Heart right ventricle (tissue), 16 donors: Measurements from ENCODE around the gene SOX15. TPM values are rescaled to one million over a fixed set of nuclear protein-coding genes. Genes with fewer than 3 reads are reported as not detected.

Source experiments
- ATAC-seq, 8 donors: fragments of 200-7000 bp; cut with Tn5 transposase; one replicate each; pipeline ENCODE4 v1.9.1; 2020; ENCODE audit warnings: mild to moderate bottlenecking in 8 of 8, moderate library complexity in 8 of 8, moderate number of reproducible peaks in 1 of 8
- DNase-seq, 2 donors: peaks; one replicate each; pipeline ENCODE4 v3.0.0-alpha.2; 2020
- H3K27ac ChIP-seq, 10 donors: fragments of 200-600 bp; sonication (generic) in 2 of 10; one replicate each; pipeline versions ENCODE4 v1.5.0 to v1.8.0; 2020 to 2022; ENCODE audit warnings: mild to moderate bottlenecking in 3 of 10
- H3K27me3 ChIP-seq, 7 donors: fragments of 200-600 bp; one replicate each; pipeline ENCODE4 v1.8.0; 2021 to 2022; ENCODE audit warnings: mild to moderate bottlenecking in 2 of 7
- H3K36me3 ChIP-seq, 9 donors: fragments of 200-600 bp; sonication (generic) in 1 of 9; one replicate each; pipeline versions ENCODE4 v1.5.0 to v1.8.0; 2020 to 2022; ENCODE audit warnings: mild to moderate bottlenecking in 2 of 9
- H3K4me1 ChIP-seq, 9 donors: fragments of 200-600 bp; sonication (generic) in 1 of 9; one replicate each; pipeline versions ENCODE4 v1.5.0 to v1.8.0; 2020 to 2022; ENCODE audit warnings: mild to moderate bottlenecking in 4 of 9
- H3K4me3 ChIP-seq, 10 donors: fragments of 200-600 bp; sonication (generic) in 2 of 10; one replicate each; pipeline versions ENCODE4 v1.5.0 to v1.8.0; 2020 to 2022; ENCODE audit warnings: mild to moderate bottlenecking in 7 of 10, moderate library complexity in 2 of 10
- H3K9me3 ChIP-seq, 11 donors: fragments of 200-600 bp in 10 of 11; sonication (generic) in 2 of 11; one replicate each; pipeline versions ENCODE4 v1.5.0 to v1.8.0; 2013 to 2022; ENCODE audit warnings: mild to moderate bottlenecking in 2 of 11, control low read depth in 1 of 11, moderate library complexity in 1 of 11
- WGBS, 2 donors: extraction: QIAGEN DNeasy Blood & Tissue Kit; methylation state at CpG; one replicate each; pipeline ENCODE4 v1.1.7; 2013; ENCODE audit warnings: inconsistent platforms in 1 of 2; 5-methylcytosine and 5-hydroxymethylcytosine counted together
- intact Hi-C, 10 donors: fragments of 100-400 bp; cut with DNase I; formaldehyde crosslinking; loops; one replicate each; pipeline versions ENCODE4 v1.11.1 to v1.14.2; 2022
- long read RNA-seq, 3 donors: library from polyadenylated mRNA; unstranded; transcript quantifications; one replicate each; pipeline ENCODE4 v2.0.0, GENCODE V29; 2020 to 2021
- polyA plus RNA-seq, 2 donors: library from polyadenylated mRNA; stranded (reverse); fragments of 200-250 nt; gene quantifications; one replicate each; pipeline ENCODE4 v1.2.3, GENCODE V29; 2013
- total RNA-seq, 10 donors: library from RNA; stranded (reverse); fragmentation: NEBNext Ultra II Directional in 3 of 10; extraction: Animal tissue kit (Norgen Biotek cat#: 25700) in 3 of 10; gene quantifications; one replicate each; pipeline versions ENCODE4 v1.2.1 to v1.2.4, GENCODE V29; 2021 to 2023
- TF ChIP-seq, protein P1 (sequence below), 9 donors: fragments of 200-600 bp; sonication (generic) in 2 of 9; IDR thresholded peaks; one replicate each; pipeline versions ENCODE4 v1.5.0 to v1.8.0; 2021 to 2022; ENCODE audit warnings: antibody characterized with exemption in 9 of 9, mild to moderate bottlenecking in 5 of 9, moderate library complexity in 1 of 9
- donor health status: Arrhythmogenic right ventricular cardiomyopathy.
- donor health status: ischemic (EF 13 %, LVEDD 7.1; RV severe dilation, severe dysfunction).
- donor health status: healthy with polysubstance abuse.
- donor health status: DM: no; HTN: yes; CAD: no.
- donor health status: DM: no; HTN: no; CAD: no.
- donor health status: ischemic (EF 25% LVEDD 6.9; RV normal size, moderate dysfunction).
- donor health status: ischemic (EF 25% LVEDD 5.7; RV mildly dilated, moderate dysfunction).
- donor health status: healthy.
- donor health status: DM: yes; HTN: yes; CAD: no.
- donor health status: Ischemic cardiomyopathy.
- donor health status: ischemic (EF 35%, LVEDD 5.7; RV mildly dilated, moderate dysfunction).
- donor health status: nonischemic (EF 11% LVEDD 7.7; RV severe dilation, severe dysfunction).
- donor health status: DM: yes; HTN: yes; CAD: no.
- donor health status: PGD.
- donor health status: ischemic (EF 29% LVEDD 5.4; RV normal size, mild dysfunction).
- donor health status: nonischemic (EF 23%, LVEDD 6.1; RV moderate dilation, normal function).

Gene SOX15
- total RNA-seq (1 to 10 TPM in 6 of 10 donors, under 1 TPM in 4; 0.23 to 1.7 (median 1.2) TPM), polyA plus RNA-seq (1 to 10 TPM in 1 of 2 donors, under 1 TPM in 1; 0.78 to 2.6 TPM)
- long read RNA-seq, donor 1, partial matches to known transcripts, result 0 of 1 reads
- long read RNA-seq, donor 1, other reads (novel, unspliced or antisense), result 1 of 1 reads
- long read RNA-seq, donor 2, partial matches to known transcripts, result 0 of 4 reads
- long read RNA-seq, donor 2, other reads (novel, unspliced or antisense), result 2 of 4 reads
- long read RNA-seq, donor 3, result 0 reads

DNA sequence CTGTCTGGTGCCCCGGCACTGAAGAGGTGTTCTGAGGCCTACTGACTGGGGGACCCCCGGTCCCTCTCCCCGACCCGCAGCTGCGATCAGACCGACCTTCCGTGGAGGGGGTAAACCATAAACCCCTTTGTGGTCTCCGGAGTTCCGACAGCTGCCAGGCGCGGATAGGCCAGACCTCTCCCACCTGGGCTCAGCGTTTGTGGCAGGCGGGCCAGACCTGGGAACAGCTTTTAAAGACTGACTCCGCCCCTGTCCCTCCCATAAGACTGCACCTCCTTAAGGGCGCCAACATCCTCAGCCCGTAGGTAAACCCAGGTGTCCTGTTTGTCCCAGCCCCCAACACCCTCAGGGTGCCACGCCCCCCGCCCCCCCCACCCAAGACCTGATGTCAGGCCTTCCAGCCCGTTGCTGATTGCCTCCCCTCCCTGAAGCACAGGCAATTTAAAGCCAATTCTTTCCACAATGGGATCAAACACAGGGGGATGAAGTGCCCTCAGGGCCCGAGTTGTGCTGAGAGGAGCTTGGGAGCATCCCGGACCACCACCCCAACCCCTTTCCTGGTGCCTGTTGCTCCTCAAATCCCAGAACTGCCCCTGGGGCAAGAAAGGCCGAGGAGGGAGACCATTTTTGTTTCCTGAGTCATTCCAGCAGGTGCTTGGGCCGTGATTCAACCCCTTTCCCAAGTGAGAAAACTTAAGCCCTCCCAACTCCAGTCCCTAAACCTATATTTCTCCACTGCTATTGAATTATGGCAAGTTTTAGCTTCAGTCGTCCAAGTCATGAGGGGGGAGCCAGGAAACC, at the start of gene SOX15:
Gene SOX15 (minus strand): TSS at position 204 of the 801 bp plus-strand sequence. CDS start 418 bp downstream, outside the sequence.
- Histone ChIP-seq H3K27me3 (no peaks in the 10 kb centered on the region), H3K4me1 (peaks cover 8 to 40% (median 26%) of the 10 kb centered on the region in 9 donors), H3K36me3 (peaks cover 4 to 88% (median 39%) of the 10 kb centered on the region in 9 donors), H3K4me3 (peak within 1 kb of the TSS in 9 of 10 donors; percentile 27 to 58 (median 49)), H3K9me3 (no peaks in the 10 kb centered on the region), H3K27ac (peak within 1 kb of the TSS in 9 of 10 donors; percentile 8 to 68 (median 57))
- TF ChIP-seq, protein P1, sequence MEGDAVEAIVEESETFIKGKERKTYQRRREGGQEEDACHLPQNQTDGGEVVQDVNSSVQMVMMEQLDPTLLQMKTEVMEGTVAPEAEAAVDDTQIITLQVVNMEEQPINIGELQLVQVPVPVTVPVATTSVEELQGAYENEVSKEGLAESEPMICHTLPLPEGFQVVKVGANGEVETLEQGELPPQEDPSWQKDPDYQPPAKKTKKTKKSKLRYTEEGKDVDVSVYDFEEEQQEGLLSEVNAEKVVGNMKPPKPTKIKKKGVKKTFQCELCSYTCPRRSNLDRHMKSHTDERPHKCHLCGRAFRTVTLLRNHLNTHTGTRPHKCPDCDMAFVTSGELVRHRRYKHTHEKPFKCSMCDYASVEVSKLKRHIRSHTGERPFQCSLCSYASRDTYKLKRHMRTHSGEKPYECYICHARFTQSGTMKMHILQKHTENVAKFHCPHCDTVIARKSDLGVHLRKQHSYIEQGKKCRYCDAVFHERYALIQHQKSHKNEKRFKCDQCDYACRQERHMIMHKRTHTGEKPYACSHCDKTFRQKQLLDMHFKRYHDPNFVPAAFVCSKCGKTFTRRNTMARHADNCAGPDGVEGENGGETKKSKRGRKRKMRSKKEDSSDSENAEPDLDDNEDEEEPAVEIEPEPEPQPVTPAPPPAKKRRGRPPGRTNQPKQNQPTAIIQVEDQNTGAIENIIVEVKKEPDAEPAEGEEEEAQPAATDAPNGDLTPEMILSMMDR (IDR thresholded peaks at IDR 0.05), result no peak
- WGBS, 2 donors, result 66 to 69% methylated on average over 24 of the region's 24 CpGs
- DNase-seq (no peak), ATAC-seq (peak in 4 of 8 donors; percentile 2 to 4 (median 3))
- intact Hi-C loops, result loop anchor here in 6 of 10 donors (1.0 to 10.0 kb wide), 6 partner anchors 15 to 155 kb away; partner anchors contain the start of genes FGF11 (in 2 of the 6) and TMEM102 (in 2 of the 6)

DNA sequence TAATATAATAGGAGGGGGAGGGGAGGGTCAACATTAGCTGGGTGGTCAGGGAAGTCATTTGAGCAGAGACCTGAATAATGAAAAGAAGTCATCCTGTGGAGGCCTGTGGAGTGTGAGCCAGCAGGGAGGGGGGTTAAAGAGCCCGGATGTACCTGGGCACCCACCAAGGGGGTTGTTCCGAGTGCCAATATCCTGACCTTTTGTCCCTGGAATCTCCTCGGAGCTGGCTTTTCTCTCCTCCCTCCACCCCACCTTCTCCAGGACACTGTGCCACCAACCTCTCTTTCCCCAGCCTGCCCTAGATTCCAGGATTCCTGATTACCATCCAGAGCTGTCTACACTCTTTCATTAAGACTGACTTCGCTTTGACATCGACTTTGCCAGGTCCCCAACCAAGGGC, 46.3 kb upstream of the SOX15 start:
- peaks cover 0 to 16% (median 0%) of the 10 kb centered on the region in 9 donors for H3K4me1 ChIP-seq
- DNase-seq, result no peak
- intact Hi-C loops, result loop anchor here in 1 of 10 donors (10.0 kb wide), 1 partner anchor 59 kb away; no protein-coding TSS in a partner anchor
- no peak for ATAC-seq
- no peaks in the 10 kb centered on the region for H3K9me3 ChIP-seq
- TF ChIP-seq, protein P1 (IDR thresholded peaks at IDR 0.05), result no peak
- 53 to 63% methylated on average over 5 of the region's 5 CpGs for WGBS, 2 donors
- no peak overlapping the region for H3K27ac ChIP-seq
- no peaks in the 10 kb centered on the region for H3K36me3 ChIP-seq
- H3K4me3 ChIP-seq, result no peak overlapping the region
- no peaks in the 10 kb centered on the region for H3K27me3 ChIP-seq

DNA sequence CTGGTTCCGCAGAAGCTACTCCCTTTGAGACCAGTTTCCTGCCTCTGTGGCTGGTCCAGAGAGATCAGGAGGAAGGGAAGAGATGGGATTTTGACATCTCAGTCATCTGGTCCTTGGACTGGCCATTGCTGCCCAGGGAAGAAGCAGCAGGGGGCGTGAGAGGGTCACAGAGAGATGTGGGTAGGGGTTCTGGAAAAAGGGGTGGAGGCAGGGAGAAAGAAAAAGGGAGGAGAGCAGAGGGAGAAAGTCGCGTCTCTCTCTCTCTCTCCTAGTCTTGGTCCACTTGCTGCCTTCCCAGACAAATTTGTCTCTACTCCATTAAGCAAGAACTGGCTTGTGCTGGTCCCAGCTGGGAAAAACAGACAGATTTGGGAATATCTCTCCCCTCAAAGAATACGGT, 44.5 kb upstream of the SOX15 start:
- peak in 6 of 8 donors; percentile 47 to 78 (median 53) for ATAC-seq
- peaks cover 0 to 18% (median 0%) of the 10 kb centered on the region in 9 donors for H3K4me1 ChIP-seq
- H3K9me3 ChIP-seq, result no peaks in the 10 kb centered on the region
- no peak overlapping the region for H3K4me3 ChIP-seq
- DNase-seq, result peak; percentile 62 to 66
- no peaks in the 10 kb centered on the region for H3K36me3 ChIP-seq
- intact Hi-C loops, result loop anchor here in 7 of 10 donors (1.0 to 10.0 kb wide), 3 partner anchors 53 to 60 kb away; partner anchors contain the start of genes WRAP53 (in 6 of the 7) and TP53 (in 5 of the 7)
- no peaks in the 10 kb centered on the region for H3K27me3 ChIP-seq
- H3K27ac ChIP-seq, result no peak overlapping the region
- TF ChIP-seq, protein P1 (IDR thresholded peaks at IDR 0.05), result peak in 8 of 9 donors; percentile 16 to 67 (median 55)
- 17 to 22% methylated on average over 5 of the region's 5 CpGs for WGBS, 2 donors

DNA sequence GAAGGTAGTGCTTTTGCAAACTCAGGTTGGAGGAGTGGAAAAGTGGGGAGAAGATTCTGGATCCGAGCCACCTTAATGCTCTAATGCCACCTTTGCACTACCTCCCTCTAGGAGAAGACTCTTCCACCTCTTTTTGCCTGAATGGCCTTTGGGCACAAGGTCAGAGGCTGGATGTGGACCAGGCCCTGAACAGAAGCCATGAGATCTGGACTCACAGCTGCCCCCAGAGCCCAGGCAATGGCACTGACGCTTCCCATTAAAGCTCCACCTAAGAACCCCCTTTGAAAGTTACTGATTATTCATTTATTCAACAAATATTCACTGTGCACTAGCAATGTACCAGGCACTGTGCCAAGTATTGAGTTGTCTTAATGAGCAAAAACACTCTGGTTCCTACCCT, 43.2 kb upstream of the SOX15 start:
- H3K9me3 ChIP-seq, result no peaks in the 10 kb centered on the region
- intact Hi-C loops, result loop anchor here in 7 of 10 donors (2.0 to 10.0 kb wide), 3 partner anchors 54 to 62 kb away; partner anchors contain the start of genes WRAP53 (in 6 of the 7) and TP53 (in 5 of the 7)
- no peak overlapping the region for H3K4me3 ChIP-seq
- H3K36me3 ChIP-seq, result no peaks in the 10 kb centered on the region
- TF ChIP-seq, protein P1 (IDR thresholded peaks at IDR 0.05), result no peak
- 87 to 90% methylated on average over 2 of the region's 2 CpGs for WGBS, 2 donors
- ATAC-seq, result no peak
- no peak overlapping the region for H3K27ac ChIP-seq
- H3K27me3 ChIP-seq, result no peaks in the 10 kb centered on the region
- H3K4me1 ChIP-seq, result peaks cover 2 to 22% (median 3%) of the 10 kb centered on the region in 9 donors
- DNase-seq, result no peak
